Stimulated activated CD4-positive, alpha-beta T cell treated with anti-CD3 and anti-CD28 coated beads, Interleukin-4, amount 100 ng/mL, for 48 hours (primary cell): ENCODE measurements around the gene PDE4D.

Experiments
- DNase-seq, 2 donors: peaks; one replicate each; pipeline ENCODE4 v3.0.0-alpha.2; 2020; ENCODE audit warnings: low read depth in 2 of 2

PDE4D gene

GRCh38 chr5:59741599-59741998 lies 151.9 kb downstream of the PDE4D start:
- no peak for DNase-seq

- DNase-seq = no peak
Measured at GRCh38 chr5:59738024-59738423, 155.5 kb downstream of the PDE4D start.

GRCh38 chr5:59732806-59733205 lies 160.7 kb downstream of the PDE4D start:
- no peak for DNase-seq

- DNase-seq = no peak
Measured at GRCh38 chr5:59732301-59732700, 161.2 kb downstream of the PDE4D start.

- no peak for DNase-seq
Measured at GRCh38 chr5:59731809-59732208, 161.7 kb downstream of the PDE4D start.

- DNase-seq = no peak
Measured at GRCh38 chr5:59729820-59730219, 163.7 kb downstream of the PDE4D start.

- DNase-seq = no peak
Measured at GRCh38 chr5:59729357-59729756, 164.2 kb downstream of the PDE4D start.

- no peak for DNase-seq
Measured at GRCh38 chr5:59728356-59728755, 165.2 kb downstream of the PDE4D start.

- DNase-seq = no peak
Measured at GRCh38 chr5:59727186-59727585, 166.3 kb downstream of the PDE4D start.

GRCh38 chr5:59725392-59725767 lies 168.1 kb downstream of the PDE4D start:
- DNase-seq = no peak

GRCh38 chr5:59724482-59725391 lies 168.8 kb downstream of the PDE4D start:
- peak; percentile 3 for DNase-seq

- no peak for DNase-seq
Measured at GRCh38 chr5:59722874-59723273, 170.7 kb downstream of the PDE4D start.

- DNase-seq = no peak
Measured at GRCh38 chr5:59721741-59722140, 171.8 kb downstream of the PDE4D start.

GRCh38 chr5:59720063-59720462 lies 173.5 kb downstream of the PDE4D start:
- DNase-seq = no peak

GRCh38 chr5:59716966-59717500 lies 176.5 kb downstream of the PDE4D start:
- DNase-seq = no peak

- no peak for DNase-seq
Measured at GRCh38 chr5:59716029-59716428, 177.5 kb downstream of the PDE4D start.

- no peak for DNase-seq
Measured at GRCh38 chr5:59715228-59715627, 178.3 kb downstream of the PDE4D start.

- no peak for DNase-seq
Measured at GRCh38 chr5:59713498-59713844, 180.1 kb downstream of the PDE4D start.

GRCh38 chr5:59712836-59713497 lies 180.6 kb downstream of the PDE4D start:
- no peak for DNase-seq

GRCh38 chr5:59711310-59711709 lies 182.2 kb downstream of the PDE4D start:
- no peak for DNase-seq

GRCh38 chr5:59709846-59710245 lies 183.7 kb downstream of the PDE4D start:
- DNase-seq = no peak

- DNase-seq = no peak
Measured at GRCh38 chr5:59709346-59709821, 184.1 kb downstream of the PDE4D start.

- DNase-seq = no peak
Measured at GRCh38 chr5:59704936-59705335, 188.6 kb downstream of the PDE4D start.
